ENCODE measurements around the gene NLRP10. TPM values are rescaled to one million over a fixed set of nuclear protein-coding genes. Genes with fewer than 3 reads are reported as not detected.

NLRP10 gene
- 0.23 and 0.68 TPM in 2 replicates for total RNA-seq (ENCODE audit: low replicate concordance)

GRCh38 chr11:7965386-7965785 is at the start of gene NLRP10:
Gene NLRP10, minus strand, starts transcription at chr11:7965447. Its CDS starts 1,952 bp downstream, at chr11:7963495.

DNA sequence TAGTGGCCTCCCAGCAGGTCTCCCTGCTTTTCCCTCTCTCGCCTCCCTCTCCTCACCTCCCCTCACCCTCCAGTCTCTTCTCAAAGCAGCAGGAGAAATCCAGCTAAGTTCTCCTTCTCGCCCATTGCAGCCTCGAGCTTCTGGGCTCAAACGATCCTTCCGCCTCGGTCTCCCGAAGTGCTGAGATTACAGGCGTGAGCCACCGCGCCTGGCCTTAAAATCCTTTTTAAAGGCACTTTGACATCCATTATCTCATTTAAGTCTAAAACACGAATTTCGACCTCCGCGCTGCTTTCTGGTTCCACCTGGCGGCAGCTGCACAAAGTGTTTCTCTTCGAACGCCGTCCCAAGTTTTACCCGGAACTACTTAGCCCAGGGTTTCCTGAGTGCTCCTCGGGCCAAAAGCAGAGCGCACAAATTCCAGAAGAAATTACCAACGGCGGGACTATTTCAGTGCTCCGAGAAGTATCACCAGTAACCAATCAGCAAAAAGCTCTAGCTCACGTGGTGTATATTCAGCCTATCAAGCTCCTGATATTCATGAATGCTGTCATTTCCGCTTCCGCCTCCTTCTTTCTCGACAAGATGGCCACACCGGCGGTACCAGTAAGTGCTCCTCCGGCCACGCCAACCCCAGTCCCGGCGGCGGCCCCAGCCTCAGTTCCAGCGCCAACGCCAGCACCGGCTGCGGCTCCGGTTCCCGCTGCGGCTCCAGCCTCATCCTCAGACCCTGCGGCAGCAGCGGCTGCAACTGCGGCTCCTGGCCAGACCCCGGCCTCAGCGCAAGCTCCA is 21.7 kb upstream of the NLRP10 start, which contains the start of gene EIF3F:
EIF3F (plus strand) TSS at position 570 of the 792 bp plus-strand sequence; CDS start at position 586, 16 bp downstream.

GRCh38 chr11:7941608-7942007 is 23.6 kb downstream of the NLRP10 start, which contains the start of gene OR10A3:
Gene OR10A3, minus strand, starts transcription at chr11:7941708. Its CDS starts 2,188 bp downstream, at chr11:7939520.

GRCh38 chr11:7931168-7931567 is 34.1 kb downstream of the NLRP10 start, which contains the start of gene OR10A6:
Gene OR10A6, minus strand, starts transcription at chr11:7931268. Its CDS starts 2,606 bp downstream, at chr11:7928662.

Other genes starting within 250 kb of the NLRP10 start
- not detected in 2 replicates for gene OR5P2, start 168.5 kb downstream of the NLRP10 start, total RNA-seq (ENCODE audit: low replicate concordance)
- not detected in 2 replicates for gene OR5P3, start 134.6 kb downstream of the NLRP10 start, total RNA-seq (ENCODE audit: low replicate concordance)
- gene OR10A6, start 34.2 kb downstream of the NLRP10 start, total RNA-seq (ENCODE audit: low replicate concordance): not detected in 2 replicates
- not detected in 2 replicates for gene OR10A3, start 23.7 kb downstream of the NLRP10 start, total RNA-seq (ENCODE audit: low replicate concordance)
- gene EIF3F, start 21.9 kb upstream of the NLRP10 start, total RNA-seq (ENCODE audit: low replicate concordance): 278 and 302 TPM in 2 replicates
- 7.7 and 12.6 TPM in 2 replicates for gene TUB, start 115.8 kb upstream of the NLRP10 start, total RNA-seq (ENCODE audit: low replicate concordance)
- not detected in 2 replicates for gene RIC3, start 203.6 kb upstream of the NLRP10 start, total RNA-seq (ENCODE audit: low replicate concordance)

Data from smooth muscle cell of the coronary artery (primary cell).